Endothelial cell of umbilical vein (primary cell): Measurements from ENCODE around the gene LGR6.

Experiments
- CTCF ChIP-seq, 2 donors: IDR thresholded peaks; 1 replicate in 1 of 2; 2 replicates in 1 of 2; pipeline ENCODE4 v1.5.1; 2011; ENCODE audit warnings: low read length in 2 of 2, mild to moderate bottlenecking in 2 of 2, moderate library complexity in 2 of 2, control low read depth in 1 of 2, inconsistent platforms in 1 of 2, low read depth in 1 of 2; ENCODE audit not compliant: insufficient read depth in 1 of 2; ENCODE audit errors: extremely low read depth in 1 of 2
- POLR2A ChIP-seq: IDR thresholded peaks from 2 replicates; pipeline ENCODE4 v1.6.1; 2012; ENCODE audit warnings: low read depth, mild to moderate bottlenecking, control low read depth, low read length
- POLR2AphosphoS5 ChIP-seq: IDR thresholded peaks from 2 replicates; pipeline ENCODE4 v1.6.1; 2012; ENCODE audit warnings: low read depth, mild to moderate bottlenecking, control low read depth, low read length, moderate library complexity; ENCODE audit not compliant: insufficient read depth
- TF ChIP-seq, protein P1 (sequence below): IDR thresholded peaks from 2 replicates; pipeline ENCODE4 v1.6.1; 2011; ENCODE audit not compliant: insufficient read depth, insufficient read length

DNA sequence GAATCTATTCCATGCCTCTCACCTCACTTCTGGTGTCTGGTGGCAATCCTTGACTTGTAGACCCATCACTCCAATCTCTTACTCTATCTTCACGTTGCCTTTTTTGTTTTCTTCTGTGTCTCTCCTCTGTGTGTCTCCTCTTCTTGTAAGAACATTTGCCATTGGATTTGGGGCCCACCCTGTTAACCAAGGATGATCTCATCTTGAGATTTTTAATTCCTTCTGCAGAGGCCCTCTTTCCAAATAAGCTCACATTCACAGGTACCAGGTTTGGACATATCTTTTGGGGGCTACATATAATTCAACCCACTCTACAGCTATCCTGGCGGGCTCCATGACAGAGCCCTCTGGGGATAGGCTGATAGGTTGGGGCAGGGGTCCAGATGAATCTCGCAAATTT, 92.3 kb downstream of the LGR6 start:
- TF ChIP-seq POLR2A: no peak
- no peak for TF ChIP-seq CTCF (IDR thresholded peaks at IDR 0.05; ENCODE audit: extremely low read depth in 1 of 2, insufficient read depth in 1 of 2, low read depth in 1 of 2, low read length in 2 of 2)
- TF ChIP-seq POLR2AphosphoS5: no peak
- TF ChIP-seq, protein P1, sequence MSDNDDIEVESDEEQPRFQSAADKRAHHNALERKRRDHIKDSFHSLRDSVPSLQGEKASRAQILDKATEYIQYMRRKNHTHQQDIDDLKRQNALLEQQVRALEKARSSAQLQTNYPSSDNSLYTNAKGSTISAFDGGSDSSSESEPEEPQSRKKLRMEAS: no peak
